Spleen (tissue), 11 donors: ENCODE data around the gene CNOT2. TPM values are rescaled to one million over a fixed set of nuclear protein-coding genes. Genes with fewer than 3 reads are reported as not detected.

Experiments used
- DNase-seq: peaks from one replicate; pipeline ENCODE4 v3.0.0-alpha.2; 2020
- H3K27ac ChIP-seq, 8 donors: fragments of 200-600 bp; sonication (generic) in 7 of 8; 1 replicate in 4 of 8; 2 replicates in 4 of 8; pipeline versions ENCODE4 v1.5.0 to v1.8.0; 2016 to 2021; ENCODE audit warnings: inconsistent platforms in 4 of 8, mild to moderate bottlenecking in 4 of 8, moderate library complexity in 1 of 8
- H3K27me3 ChIP-seq, 7 donors: fragments of 200-600 bp; sonication (generic) in 6 of 7; replicated peaks in 1 of 7; 1 replicate in 4 of 7; 2 replicates in 3 of 7; pipeline versions ENCODE4 v1.5.0 to v1.8.0; 2016 to 2021; ENCODE audit warnings: inconsistent platforms in 3 of 7, mild to moderate bottlenecking in 1 of 7
- H3K36me3 ChIP-seq, 6 donors: fragments of 200-600 bp; sonication (generic) in 5 of 6; 1 replicate in 4 of 6; 2 replicates in 2 of 6; pipeline versions ENCODE4 v1.5.0 to v1.8.0; 2016 to 2021; ENCODE audit warnings: inconsistent platforms in 2 of 6
- H3K4me1 ChIP-seq, 6 donors: fragments of 200-600 bp; sonication (generic) in 5 of 6; 1 replicate in 3 of 6; 2 replicates in 3 of 6; pipeline versions ENCODE4 v1.5.0 to v1.8.0; 2016 to 2021; ENCODE audit warnings: inconsistent platforms in 3 of 6
- H3K4me3 ChIP-seq, 8 donors: fragments of 200-600 bp; sonication (generic) in 7 of 8; 1 replicate in 4 of 8; 2 replicates in 4 of 8; pipeline versions ENCODE4 v1.5.0 to v1.8.0; 2016 to 2021; ENCODE audit warnings: inconsistent platforms in 4 of 8, mild to moderate bottlenecking in 4 of 8, moderate library complexity in 2 of 8
- H3K9me3 ChIP-seq, 8 donors: fragments of 200-600 bp; sonication (generic) in 7 of 8; 1 replicate in 4 of 8; 2 replicates in 4 of 8; pipeline versions ENCODE4 v1.5.0 to v1.8.0; 2016 to 2021; ENCODE audit warnings: inconsistent platforms in 4 of 8
- POLR2A ChIP-seq, 3 donors: fragments of 450-650 bp; IDR thresholded peaks; one replicate each; pipeline ENCODE4 v1.5.1; 2017; ENCODE audit warnings: antibody characterized with exemption in 3 of 3, mild to moderate bottlenecking in 1 of 3
- POLR2AphosphoS5 ChIP-seq, 3 donors: sonication (generic); formaldehyde crosslinking; IDR thresholded peaks; one replicate each; pipeline ENCODE4 v1.5.1; 2017; ENCODE audit warnings: antibody characterized with exemption in 3 of 3
- WGBS, 5 donors: extraction: QIAGEN DNeasy Blood & Tissue Kit in 3 of 5; methylation state at CpG; one replicate each; pipeline versions ENCODE4 v1.1.5 to v1.1.7; 2013 to 2018; 5-methylcytosine and 5-hydroxymethylcytosine counted together
- intact Hi-C: fragments of 100-400 bp; cut with DNase I; formaldehyde crosslinking; loops from one replicate; pipeline ENCODE4 v1.15.0; 2023; ENCODE audit warnings: low total_unique reads
- polyA plus RNA-seq, 3 donors: library from polyadenylated mRNA; stranded (reverse); fragments of 200-250 nt; gene quantifications; one replicate each; pipeline ENCODE4 v1.2.1, GENCODE V29; 2013
- total RNA-seq, 7 donors: library from RNA; depleted of rRNA in 3 of 7; stranded (reverse); fragments of >200 nt in 3 of 7; fragmentation: NEBNext Ultra II Directional in 4 of 7; extraction: Animal tissue kit (Norgen Biotek cat#: 25700) in 4 of 7; gene quantifications; one replicate each; pipeline versions ENCODE4 v1.1.0 to v1.2.1, GENCODE V29; 2016 to 2021
- TF ChIP-seq, protein P1 (sequence below), 11 experiments: fragments of 200-600 bp in 7 of 11; fragments of 450-650 bp in 4 of 11; sonication (generic) in 4 of 11; IDR thresholded peaks in 8 of 11; conservative IDR thresholded peaks in 3 of 11; 1 replicate in 7 of 11; 2 replicates in 4 of 11; pipeline versions ENCODE4 v1.4.0 to v1.8.0; 2016 to 2021; ENCODE audit warnings: antibody characterized with exemption in 11 of 11, inconsistent platforms in 4 of 11, mild to moderate bottlenecking in 1 of 11
- donor health status: healthy with polysubstance abuse.
- donor health status: DM: no; HTN: no; CAD: no; lungs with moderate emphysema.
- donor health status: DM: no; HTN: no; CAD: no.
- donor health status: Bipolar disorder and iron deficiency.
- donor health status: healthy.
- donor health status: DM: no; HTN: no; CAD: no.
- donor health status: DM: yes; HTN: yes; CAD: no.

Gene CNOT2
- total and polyA plus RNA-seq, 10 donors: 27.4 to 212 (median 97.7) TPM

DNA sequence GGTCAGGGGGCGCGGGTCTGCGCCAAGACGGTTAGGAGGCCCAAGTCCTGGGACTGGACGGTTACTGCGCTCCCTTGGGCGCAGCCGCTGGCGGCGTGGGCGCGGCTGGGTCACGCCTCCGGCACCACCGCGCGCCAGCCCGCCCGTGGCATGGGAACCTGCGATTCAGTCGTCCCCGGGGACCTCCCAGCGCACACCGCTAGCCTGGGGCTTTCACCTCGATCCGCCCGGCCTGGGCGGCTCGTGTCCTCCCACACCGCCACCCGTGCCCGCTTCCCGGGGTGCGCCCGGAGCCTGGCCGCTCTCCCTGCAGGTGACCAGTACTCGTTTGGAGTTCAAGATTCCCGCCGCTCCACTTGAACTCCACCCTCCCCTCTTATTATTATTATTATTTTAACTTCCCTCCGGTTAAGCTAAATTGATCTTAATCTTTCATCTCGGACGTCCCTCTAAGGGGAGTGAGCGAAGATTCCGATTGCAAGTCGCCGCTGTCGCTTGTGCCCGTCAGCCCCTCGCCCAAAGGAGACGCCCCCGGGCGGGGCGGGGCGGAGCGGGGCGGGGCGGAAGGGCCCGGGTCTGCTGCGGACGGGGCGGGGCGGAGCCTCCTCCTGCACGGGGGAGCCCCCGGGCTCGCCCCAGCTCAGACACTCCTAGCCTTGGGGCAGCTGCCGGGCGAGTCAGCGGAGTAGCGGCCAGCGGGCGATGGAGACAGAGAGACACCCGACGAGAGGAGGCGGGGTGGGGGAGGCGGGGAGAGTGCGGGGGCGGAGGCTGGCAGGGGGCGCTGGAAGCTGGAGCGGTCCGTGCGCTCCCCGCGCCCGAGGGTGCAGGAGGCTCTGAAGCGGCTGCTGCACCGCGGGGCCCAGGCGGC lies 122.7 kb downstream of the CNOT2 start, which contains the start of gene KCNMB4:
Gene KCNMB4 (plus strand): TSS at position 643 of the 871 bp plus-strand sequence. CDS start 445 bp downstream, outside the sequence.
- peak within 1 kb of the TSS in 4 of 8 donors; percentile 16 to 51 (median 36) for H3K27ac ChIP-seq
- no peaks in the 10 kb centered on the region for H3K36me3 ChIP-seq
- peaks cover 8 to 33% (median 23%) of the 10 kb centered on the region in 6 donors for H3K4me1 ChIP-seq
- TF ChIP-seq POLR2A (IDR thresholded peaks at IDR 0.05) (no peak), POLR2AphosphoS5 (IDR thresholded peaks at IDR 0.05) (peak in 2 of 3 donors; percentile 54 to 55)
- TF ChIP-seq, protein P1, sequence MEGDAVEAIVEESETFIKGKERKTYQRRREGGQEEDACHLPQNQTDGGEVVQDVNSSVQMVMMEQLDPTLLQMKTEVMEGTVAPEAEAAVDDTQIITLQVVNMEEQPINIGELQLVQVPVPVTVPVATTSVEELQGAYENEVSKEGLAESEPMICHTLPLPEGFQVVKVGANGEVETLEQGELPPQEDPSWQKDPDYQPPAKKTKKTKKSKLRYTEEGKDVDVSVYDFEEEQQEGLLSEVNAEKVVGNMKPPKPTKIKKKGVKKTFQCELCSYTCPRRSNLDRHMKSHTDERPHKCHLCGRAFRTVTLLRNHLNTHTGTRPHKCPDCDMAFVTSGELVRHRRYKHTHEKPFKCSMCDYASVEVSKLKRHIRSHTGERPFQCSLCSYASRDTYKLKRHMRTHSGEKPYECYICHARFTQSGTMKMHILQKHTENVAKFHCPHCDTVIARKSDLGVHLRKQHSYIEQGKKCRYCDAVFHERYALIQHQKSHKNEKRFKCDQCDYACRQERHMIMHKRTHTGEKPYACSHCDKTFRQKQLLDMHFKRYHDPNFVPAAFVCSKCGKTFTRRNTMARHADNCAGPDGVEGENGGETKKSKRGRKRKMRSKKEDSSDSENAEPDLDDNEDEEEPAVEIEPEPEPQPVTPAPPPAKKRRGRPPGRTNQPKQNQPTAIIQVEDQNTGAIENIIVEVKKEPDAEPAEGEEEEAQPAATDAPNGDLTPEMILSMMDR (IDR thresholded peaks at IDR 0.05 in 8 of 11, conservative IDR thresholded peaks at IDR 0.05 in 3 of 11): no peak
- H3K4me3 ChIP-seq: peak within 1 kb of the TSS; percentile 61 to 96 (median 86)
- intact Hi-C loops: no loop called here
- WGBS, 5 donors: 0 to 1% (median 0%) methylated on average over 52 to 88 of the region's 88 CpGs
- DNase-seq: peak; percentile 92
- H3K9me3 ChIP-seq: no peaks in the 10 kb centered on the region
- peaks cover 0 to 48% (median 7%) of the 10 kb centered on the region in 7 donors for H3K27me3 ChIP-seq

DNA sequence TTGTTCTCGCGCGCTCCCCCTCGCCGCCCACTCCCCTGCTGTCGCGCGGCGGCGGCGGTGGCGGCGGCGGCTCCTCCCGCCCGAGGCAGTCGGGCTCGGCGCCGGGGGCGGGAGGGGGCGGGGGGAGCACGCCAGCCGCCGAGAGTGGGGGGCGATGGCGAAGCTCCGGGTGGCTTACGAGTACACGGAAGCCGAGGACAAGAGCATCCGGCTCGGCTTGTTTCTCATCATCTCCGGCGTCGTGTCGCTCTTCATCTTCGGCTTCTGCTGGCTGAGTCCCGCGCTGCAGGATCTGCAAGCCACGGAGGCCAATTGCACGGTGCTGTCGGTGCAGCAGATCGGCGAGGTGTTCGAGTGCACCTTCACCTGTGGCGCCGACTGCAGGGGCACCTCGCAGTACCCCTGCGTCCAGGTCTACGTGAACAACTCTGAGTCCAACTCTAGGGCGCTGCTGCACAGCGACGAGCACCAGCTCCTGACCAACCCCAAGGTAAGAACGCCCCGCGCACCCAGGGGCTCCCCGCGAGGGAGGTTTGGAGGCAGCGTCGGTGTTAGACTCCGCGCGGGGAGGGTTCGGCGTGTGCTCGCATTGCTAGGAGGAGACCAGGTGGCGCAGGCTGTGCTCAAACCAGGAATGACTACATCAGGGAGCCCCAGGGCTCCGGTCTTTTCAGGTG lies 123.5 kb downstream of the CNOT2 start:
- no peaks in the 10 kb centered on the region for H3K9me3 ChIP-seq
- DNase-seq: peak; percentile 89
- no peaks in the 10 kb centered on the region for H3K36me3 ChIP-seq
- TF ChIP-seq, protein P1 (IDR thresholded peaks at IDR 0.05 in 8 of 11, conservative IDR thresholded peaks at IDR 0.05 in 3 of 11): no peak
- TF ChIP-seq POLR2AphosphoS5 (IDR thresholded peaks at IDR 0.05): peak in 2 of 3 donors; percentile 26 to 64
- intact Hi-C loops: no loop called here
- 0 to 1% (median 0%) methylated on average over 1 to 69 of the region's 69 CpGs for WGBS, 5 donors
- H3K4me3 ChIP-seq: peak overlapping the region; percentile 61 to 96 (median 86)
- peaks cover 0 to 48% (median 7%) of the 10 kb centered on the region in 7 donors for H3K27me3 ChIP-seq
- H3K27ac ChIP-seq: peak overlapping the region in 4 of 8 donors; percentile 16 to 51 (median 36)
- H3K4me1 ChIP-seq: peaks cover 8 to 33% (median 23%) of the 10 kb centered on the region in 6 donors

DNA sequence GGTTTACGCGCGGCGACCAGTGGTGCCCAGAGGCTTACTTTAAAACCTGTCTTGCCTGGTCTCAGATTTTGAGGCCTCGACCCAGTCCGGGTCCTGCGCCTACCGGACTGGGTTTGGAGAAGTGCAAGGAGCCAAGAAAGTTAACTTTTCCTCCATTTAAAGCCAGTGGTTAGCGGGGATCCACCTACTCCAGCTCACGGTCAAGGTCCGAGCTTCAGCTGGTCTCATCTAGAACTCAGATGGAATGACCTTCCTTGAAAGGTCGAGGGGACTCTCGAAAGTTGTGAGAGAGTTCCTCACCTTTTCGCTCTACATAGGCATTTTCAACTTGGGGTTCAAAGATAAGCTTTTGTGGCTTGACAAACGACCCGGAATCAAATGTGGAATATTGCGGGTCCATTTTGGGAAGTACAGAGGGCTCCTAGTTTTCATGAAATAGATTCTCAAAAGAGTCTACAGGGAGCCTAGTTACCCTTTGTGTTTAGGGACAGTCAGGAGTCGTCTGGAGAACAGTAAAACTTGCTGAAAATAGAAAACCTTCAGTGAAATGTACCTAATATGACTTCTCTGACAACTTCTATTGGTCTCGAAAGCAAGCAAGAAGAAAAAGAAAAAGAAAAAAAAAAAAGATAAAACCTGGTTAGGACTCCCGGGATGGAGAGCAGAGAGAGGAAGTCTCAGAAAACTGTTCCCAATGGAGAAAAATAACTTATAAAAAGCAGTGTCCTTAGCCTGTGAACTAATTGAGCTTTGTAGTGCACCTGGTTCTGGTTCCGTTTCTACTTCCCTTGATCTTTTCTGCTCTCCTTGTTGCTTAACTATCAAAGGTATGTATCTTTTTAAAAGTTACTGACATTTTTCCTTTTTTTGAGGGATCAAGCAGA lies 124.3 kb downstream of the CNOT2 start:
- intact Hi-C loops: no loop called here
- WGBS, 5 donors: 10 to 15% (median 11%) methylated on average over 16 to 21 of the region's 21 CpGs
- Histone ChIP-seq H3K27ac (peak overlapping the region in 2 of 8 donors; percentile 47 to 51), H3K9me3 (no peaks in the 10 kb centered on the region), H3K4me1 (peaks cover 8 to 33% (median 23%) of the 10 kb centered on the region in 6 donors), H3K27me3 (peaks cover 0 to 48% (median 7%) of the 10 kb centered on the region in 7 donors), H3K4me3 (peak overlapping the region; percentile 61 to 96 (median 86)), H3K36me3 (no peaks in the 10 kb centered on the region)
- no peak for DNase-seq
- no peak for TF ChIP-seq POLR2A (IDR thresholded peaks at IDR 0.05)
- TF ChIP-seq, protein P1 (IDR thresholded peaks at IDR 0.05 in 8 of 11, conservative IDR thresholded peaks at IDR 0.05 in 3 of 11): no peak
- no peak for TF ChIP-seq POLR2AphosphoS5 (IDR thresholded peaks at IDR 0.05)
